HG03039 (cell line): ENCODE measurements around the gene SND1.

Experiments
- ATAC-seq: cut with Tn5 transposase; IDR thresholded peaks from one replicate; pipeline ENCODE4 v1.9.1; 2021; ENCODE audit warnings: mild to moderate bottlenecking, moderate library complexity; ENCODE audit not compliant: unreplicated experiment

The SND1 gene

GRCh38 chr7:128005759-128006159 is 353.8 kb downstream of the SND1 start:
- ATAC-seq = no peak

GRCh38 chr7:128006550-128007302 is 354.7 kb downstream of the SND1 start:
- no peak for ATAC-seq

GRCh38 chr7:128007303-128007680 is 355.3 kb downstream of the SND1 start:
- ATAC-seq = no peak

GRCh38 chr7:128008141-128008540 is 356.1 kb downstream of the SND1 start:
- ATAC-seq = no peak

- no peak for ATAC-seq
Observed at GRCh38 chr7:128008744-128009143, 356.8 kb downstream of the SND1 start.

- no peak for ATAC-seq
Observed at GRCh38 chr7:128010391-128011127, 358.6 kb downstream of the SND1 start.

- no peak for ATAC-seq
Observed at GRCh38 chr7:128011131-128011661, 359.2 kb downstream of the SND1 start.

GRCh38 chr7:128014811-128015210 is 362.8 kb downstream of the SND1 start:
- ATAC-seq = no peak

- ATAC-seq = no peak
Observed at GRCh38 chr7:128017460-128017859, 365.5 kb downstream of the SND1 start.

GRCh38 chr7:128017862-128018845 is 366.2 kb downstream of the SND1 start:
- ATAC-seq = no peak

- ATAC-seq = no peak
Observed at GRCh38 chr7:128019288-128019687, 367.3 kb downstream of the SND1 start.

- ATAC-seq = no peak
Observed at GRCh38 chr7:128020159-128020558, 368.2 kb downstream of the SND1 start.

GRCh38 chr7:128021366-128021765 is 369.4 kb downstream of the SND1 start:
- no peak for ATAC-seq

GRCh38 chr7:128022631-128023532 is 370.9 kb downstream of the SND1 start:
- ATAC-seq = no peak

GRCh38 chr7:128024151-128024550 is 372.2 kb downstream of the SND1 start:
- no peak for ATAC-seq

GRCh38 chr7:128025380-128025779 is 373.4 kb downstream of the SND1 start:
- no peak for ATAC-seq

GRCh38 chr7:128025819-128026218 is 373.8 kb downstream of the SND1 start:
- ATAC-seq = no peak

GRCh38 chr7:128026551-128026950 is 374.6 kb downstream of the SND1 start:
- ATAC-seq = no peak

GRCh38 chr7:128027485-128027980 is 375.5 kb downstream of the SND1 start:
- no peak for ATAC-seq
